ENCODE measurements around the gene MRPL55.

- no peak for TF ChIP-seq CTCF (IDR thresholded peaks at IDR 0.05)
- TF ChIP-seq EZH2phosphoT487 (IDR thresholded peaks at IDR 0.05) = no peak
- TF ChIP-seq EZH2 (IDR thresholded peaks at IDR 0.05) = no peak
Measured at GRCh38 chr1:228081144-228081543, 28.0 kb downstream of the MRPL55 start.
